HG03039 (cell line): ENCODE measurements around the gene C2orf49.
"Not testable (repeated sequence)": the region's sequence is repeated elsewhere in the genome, so short reads cannot be mapped to it uniquely, and the experiment has no call there.

Source experiments
- ATAC-seq: cut with Tn5 transposase; IDR thresholded peaks from one replicate; pipeline ENCODE4 v1.9.1; 2021; ENCODE audit warnings: mild to moderate bottlenecking, moderate library complexity; ENCODE audit not compliant: unreplicated experiment

The C2orf49 gene

DNA sequence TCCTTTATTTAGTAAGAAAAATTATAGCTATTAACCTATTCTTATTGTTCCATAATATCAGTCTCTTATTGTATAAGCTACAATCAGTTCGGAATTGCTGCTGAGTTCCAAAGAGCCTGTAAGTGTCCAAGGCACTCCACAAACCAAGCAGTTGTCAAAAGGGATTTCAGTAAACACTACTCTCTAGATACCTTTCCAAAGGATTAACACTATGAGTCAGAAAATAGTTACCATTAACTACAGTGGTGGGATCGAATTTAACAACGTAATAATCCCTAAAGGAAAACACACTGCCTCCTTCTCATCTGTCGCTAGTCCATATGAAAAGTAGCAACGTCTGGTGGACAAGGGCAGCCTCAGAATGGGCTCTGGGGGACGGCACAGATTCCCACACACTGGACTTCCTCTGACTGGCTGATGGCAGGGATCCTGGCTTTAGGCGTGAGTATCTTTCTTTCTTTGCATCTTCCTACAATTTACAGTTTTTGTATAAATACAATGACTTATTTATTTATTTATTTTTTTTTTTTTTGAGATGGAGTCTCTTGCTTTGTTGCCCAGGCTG, 16.6 kb upstream of the C2orf49 start:
- ATAC-seq: no peak

DNA sequence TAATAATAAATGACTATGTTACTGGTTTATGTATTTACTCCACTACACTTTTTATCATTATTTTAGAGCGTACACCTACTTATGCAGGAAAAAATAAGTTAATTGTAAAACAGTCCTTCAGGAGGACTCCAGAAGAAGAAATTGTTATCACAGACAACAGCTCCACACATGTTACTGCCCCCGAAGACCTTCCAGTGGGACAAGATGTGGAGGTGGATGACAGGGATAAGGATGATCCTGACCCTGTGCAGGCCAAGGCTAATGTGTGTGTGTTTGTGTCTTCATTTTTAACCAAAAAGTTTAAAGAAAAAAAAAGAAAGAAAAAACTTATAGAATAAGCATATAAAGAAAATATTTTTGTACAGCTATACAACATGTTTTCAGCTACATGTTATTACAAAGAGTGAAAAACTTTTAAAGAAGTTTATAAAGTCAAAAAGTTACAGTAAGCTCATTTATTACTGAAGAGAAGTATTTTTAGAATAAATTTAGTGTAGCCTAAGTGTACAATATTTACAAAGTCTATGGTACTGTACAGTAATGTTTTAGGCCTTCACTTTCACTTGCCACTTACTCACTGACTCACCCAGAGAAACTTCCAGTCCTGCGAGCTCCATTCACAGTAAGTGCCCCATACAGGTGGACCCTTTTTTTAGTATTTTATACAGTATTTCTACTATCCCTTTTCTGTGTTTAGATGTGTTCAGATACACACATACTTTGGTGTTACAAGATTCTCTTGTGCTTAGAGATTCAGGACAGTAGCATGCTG, 15.3 kb upstream of the C2orf49 start:
- no peak for ATAC-seq

DNA sequence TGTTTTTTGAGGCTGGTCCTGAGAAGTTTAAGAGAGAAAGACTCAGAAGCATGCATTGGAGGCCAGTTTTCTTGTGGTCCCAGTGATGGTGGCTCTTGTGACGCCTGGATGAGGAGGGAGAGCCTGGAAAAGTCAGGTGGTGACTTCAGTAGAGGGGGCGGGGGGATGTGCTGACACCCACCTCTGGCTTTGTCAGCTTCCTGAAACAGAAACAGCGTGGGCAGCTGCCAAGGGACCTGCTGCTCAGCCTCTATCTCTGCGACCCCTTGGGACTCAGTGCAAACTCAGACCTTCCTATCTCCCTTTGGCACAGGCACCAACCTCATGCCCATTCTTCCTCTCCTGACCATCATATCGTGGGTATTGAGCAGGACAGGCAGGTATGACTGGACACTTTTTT, 14.2 kb upstream of the C2orf49 start:
- no peak for ATAC-seq

DNA sequence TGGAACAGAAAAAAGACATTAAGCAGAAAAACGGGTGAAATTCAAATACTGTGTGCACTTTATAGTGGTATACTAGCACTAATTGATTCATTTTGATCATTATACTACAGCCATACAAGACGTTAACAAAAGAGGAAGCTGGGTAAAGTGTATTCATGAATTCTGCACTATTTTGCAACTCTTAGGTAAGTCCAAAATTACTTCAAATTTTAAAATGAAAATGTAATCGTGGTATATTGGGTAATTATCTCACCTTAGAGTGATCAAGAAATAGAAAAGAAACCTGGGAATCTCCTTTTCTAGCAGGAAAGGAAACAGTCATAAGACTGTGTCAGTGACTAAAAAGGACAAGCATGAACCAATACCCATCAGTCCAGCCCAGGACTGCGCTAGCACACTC, 13.2 kb upstream of the C2orf49 start:
- ATAC-seq: no peak

DNA sequence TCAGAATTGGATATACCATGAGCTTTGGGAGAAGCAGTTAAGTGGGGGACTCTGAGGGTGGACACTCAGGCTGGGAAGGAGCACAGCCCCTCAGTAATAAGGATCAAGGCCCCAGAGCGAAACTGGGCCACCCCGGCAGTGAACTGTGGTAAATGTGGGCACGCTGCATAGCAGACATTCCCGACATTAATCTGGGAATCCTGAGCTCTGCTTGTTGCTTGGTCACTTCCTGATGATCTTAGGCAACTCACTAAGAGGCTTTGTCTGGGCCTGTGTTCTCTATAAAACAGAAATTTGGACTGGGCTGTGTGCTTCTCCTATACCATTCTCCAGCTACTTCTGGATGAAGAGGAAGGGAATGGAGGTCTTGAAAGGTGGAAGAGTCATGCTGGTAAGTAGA, 12.6 kb upstream of the C2orf49 start:
- ATAC-seq: no peak

DNA sequence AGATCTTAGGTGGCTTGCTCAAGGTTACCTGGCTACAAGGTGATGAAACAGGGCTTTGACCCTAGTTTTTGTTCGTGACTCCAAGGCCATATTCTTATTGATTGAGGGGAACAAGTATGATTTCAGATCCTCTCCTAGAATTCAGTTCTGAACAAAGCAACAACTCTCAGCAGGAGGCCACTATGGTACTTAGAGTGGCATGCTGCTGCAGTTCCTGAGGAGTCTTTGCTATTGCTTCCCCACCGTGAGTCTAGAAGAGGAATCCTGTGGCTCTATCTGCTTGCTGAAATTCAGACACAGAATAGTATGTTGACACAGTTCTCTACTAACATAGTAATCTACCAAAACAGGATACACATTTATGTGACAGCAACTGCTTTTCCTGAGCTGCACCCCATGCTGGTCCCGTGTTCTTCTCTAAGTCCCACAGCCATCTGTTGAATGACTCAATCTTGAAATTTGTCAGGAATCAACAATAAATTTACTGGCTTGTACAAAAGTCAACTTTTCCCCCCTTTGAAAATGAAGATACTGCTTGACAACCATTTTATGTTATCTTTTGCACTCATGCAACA, 11.9 kb upstream of the C2orf49 start:
- ATAC-seq: no peak

DNA sequence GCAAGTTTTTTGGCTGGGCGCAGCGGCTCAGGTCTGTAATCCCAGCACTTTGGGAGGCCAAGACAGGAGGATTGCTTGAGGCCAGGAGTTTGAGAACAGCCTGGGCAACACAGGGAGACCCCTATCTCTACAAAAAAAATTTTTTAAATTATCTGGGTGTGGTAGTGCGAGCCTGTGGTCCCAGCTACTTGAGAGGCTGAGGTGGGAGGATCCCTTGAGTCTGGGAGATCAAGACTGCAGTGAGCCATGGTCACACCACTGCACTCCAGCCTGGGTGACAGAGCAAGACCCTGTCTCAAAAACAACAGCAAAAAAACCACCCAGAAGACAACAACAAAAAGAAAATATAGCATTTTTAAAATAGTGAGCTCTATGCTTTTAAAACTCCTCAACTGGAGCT, 10.1 kb upstream of the C2orf49 start:
- ATAC-seq: not testable (repeated sequence)

DNA sequence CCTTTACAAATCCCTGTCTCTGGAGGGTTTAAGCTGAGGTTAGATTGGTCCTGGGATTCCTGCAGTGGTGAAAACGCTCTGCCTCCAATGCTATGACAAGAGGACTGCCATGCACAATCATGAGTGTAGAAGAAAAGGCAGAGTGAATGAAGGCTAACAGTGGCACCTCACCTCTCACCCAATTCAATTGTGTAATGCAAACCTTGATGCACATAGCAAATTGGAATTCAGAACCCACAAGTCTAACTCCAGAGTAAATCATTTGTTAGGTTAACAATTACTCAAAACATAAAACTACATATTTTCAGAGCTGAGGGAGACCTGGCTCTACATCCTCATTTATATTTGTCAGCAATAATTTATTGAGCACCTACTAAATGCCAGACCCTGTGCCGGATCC, 9.7 kb upstream of the C2orf49 start:
- ATAC-seq: no peak

DNA sequence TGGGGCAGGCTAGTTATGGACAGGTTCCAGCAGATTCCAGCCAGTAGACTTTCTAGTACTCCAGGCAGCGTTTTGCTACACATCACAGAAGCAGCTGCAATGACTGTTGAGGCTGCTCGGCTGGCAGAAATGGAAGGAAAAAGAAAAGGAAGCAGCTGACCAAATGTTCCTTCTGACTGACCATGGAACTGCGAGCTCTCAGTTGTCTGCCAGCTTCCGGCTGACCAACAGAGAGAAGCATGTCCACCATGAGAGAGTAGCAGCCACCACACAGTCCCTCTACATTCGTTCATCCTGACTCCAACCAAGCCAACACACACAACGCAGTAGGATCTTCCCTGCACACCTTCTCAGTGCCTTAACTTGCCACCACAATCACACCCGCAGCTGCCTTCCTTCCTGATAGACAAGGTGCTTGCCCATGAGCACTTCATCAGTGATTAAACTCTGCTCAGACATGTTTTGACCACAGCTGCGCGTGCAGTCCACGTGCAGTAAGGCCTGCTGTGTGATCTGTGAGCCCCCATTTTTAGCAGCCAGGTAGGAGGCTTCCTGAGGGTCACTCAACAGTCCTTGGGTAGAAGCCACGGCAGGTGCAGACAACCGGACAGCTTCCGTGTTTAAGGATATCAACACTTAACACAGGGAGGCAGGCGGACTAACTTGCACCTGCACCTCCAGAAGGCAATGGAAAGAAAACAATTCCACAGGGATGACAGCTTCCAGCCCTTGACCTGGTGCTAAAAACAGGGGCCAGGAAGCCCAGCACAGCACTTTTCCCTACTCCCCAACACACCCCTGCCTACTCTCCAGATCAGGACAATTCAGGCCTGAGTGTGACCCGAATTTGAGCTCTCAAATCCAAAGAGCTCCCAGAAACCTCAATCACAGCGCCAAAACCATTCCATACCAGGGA, 8.8 kb upstream of the C2orf49 start:
- no peak for ATAC-seq

DNA sequence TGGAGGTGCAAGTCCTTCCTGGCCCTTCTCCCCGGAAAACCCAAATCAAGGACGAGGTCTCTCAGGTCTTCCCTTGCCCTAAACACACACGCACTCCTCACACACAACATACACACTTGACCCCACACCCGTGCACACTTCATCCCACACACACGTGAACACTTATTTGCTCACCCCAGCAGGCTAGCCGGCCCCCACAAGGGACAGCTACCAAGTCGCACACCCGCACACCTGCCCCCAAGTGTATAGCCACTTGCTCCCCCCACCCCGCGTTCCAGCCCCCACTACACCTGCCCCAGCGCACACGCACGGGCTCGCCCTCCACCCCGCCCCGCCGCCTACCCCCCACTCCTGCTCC, 8.2 kb upstream of the C2orf49 start:
- peak; percentile 7 for ATAC-seq

DNA sequence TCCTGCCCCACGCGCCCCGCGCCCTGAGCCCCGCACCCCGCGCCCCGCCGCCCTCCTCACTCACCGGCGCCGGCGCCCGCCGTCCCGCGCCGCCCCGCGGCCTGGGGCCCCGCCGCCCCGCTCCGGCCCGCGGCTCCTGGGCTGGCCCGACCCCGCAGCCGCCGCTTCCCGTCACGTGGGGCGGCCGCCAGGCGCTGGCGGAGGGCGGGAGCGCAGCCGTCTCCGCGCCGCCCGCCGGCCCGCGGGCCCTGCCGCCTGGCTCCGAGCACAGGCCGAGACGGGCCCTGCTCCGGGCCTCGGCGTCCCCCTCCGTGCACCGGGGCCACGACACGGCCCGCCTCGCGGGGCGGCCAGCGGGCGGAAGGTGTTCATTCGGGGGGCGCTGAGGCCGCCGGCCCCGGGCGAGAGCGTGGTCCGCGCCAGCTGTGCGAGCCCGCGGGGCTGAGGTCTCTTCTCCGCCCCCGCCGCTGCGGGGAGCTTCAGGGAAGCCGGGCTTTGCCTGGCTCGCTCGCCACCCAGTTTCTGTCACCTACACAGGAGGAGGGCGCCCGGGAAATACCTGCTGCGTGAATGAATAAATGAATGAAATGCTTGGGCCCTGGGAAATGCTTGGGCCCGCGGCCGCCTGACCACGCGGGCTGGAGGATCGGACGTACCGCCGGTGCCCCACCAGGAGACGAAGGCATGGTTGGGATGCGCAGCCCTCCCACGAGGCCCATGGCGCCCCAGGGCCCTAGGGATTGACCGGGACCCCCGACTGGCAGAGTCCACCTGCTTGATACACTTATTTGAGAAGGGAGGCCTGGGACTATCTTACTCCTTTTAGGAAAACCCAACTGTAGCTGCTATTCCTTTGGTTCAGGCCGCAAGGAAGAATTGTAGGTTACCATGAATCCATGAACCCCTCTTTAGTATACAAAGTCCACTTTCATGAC, 7.5 kb upstream of the C2orf49 start, which contains the start of gene TGFBRAP1:
Gene TGFBRAP1, minus strand, starts transcription at position 175 of the 935 bp plus-strand sequence. CDS start 21,434 bp downstream, outside the sequence.
- peak; percentile 81 for ATAC-seq

DNA sequence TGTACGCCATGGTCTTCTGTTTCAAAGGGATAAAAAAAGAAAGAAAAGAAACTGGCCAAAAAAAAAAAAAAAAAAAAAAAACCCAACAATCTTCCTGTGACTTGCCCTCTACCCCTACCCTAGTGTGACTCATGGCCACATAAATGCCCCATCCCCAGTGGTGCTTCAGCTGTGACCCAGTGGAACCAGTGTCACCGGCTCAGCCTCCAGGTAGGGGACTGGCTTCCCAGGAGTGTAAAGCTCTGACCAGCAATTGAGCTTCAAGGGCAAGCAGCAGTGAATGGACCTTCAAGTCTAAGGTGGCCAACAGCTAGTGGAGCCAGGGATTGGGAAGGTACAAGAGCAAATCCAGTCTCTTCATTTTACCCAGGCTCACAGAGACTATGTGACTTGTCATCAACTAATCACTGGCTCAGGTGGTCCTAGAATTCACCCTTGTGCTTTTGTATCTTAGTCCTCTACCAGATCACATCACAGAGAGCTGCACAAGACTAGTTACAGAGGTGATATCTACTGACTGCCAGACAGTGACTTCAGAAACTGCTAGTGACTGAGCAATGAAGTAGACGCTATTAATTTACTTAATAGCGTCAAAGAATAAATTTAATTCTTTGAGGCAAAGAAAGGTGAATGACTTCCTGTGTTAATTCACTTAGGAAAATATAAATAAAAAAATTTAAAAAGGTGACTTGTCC, 6.5 kb upstream of the C2orf49 start:
- ATAC-seq: no peak

DNA sequence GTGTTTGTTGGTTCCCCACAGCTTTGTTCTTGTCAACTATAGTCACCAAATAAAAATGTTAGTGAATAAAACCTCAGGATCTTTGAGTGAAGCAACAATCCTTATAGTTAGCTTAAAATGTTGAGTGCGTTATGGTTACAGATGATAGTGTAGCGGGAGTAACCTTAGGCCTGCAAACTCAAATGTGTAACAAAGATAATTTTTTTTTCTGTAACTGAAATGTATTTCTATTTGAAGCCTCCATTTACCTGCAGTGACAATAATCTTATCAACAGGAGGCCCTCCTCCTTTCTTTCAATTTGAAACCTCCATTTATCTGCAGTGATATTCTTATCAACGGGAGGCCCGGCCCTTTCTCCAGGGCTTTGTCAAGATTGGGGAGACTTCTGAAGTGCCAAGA, 3.1 kb upstream of the C2orf49 start:
- ATAC-seq: no peak

DNA sequence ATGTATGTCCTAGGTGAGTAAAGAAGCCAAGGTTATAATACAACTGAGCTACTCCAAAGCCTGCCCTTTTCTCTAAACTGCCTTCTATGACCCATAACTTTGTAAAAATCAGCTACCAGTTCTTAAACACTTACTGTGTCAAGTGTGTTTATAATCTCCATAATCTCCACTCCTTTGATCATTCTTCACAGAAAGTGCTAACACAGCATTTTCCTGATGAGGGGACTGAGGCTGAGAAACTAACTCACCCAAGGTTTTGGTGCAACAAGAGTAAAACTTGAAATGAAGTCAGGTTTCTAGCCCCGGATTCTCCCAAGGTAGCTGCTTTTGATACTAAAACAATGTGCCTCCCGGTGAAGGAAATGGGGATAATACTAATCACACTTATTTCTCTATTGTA, 1.9 kb upstream of the C2orf49 start:
- ATAC-seq: no peak

DNA sequence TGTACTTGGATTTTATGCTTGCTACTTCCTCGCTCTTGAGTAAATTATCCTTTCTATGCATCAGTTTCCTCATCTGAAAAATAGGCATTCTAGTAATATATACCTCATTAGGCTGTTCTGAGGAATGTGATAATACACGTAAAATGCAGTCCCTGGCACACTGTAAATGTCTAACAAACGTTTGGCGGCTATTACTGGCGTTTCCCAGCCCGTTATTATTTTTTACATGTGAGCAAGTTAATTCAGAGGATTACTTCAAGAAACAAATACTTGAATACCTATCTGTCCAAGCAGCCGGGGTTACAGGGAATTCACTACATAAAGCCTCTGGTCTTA, 586 bp upstream of the C2orf49 start:
- ATAC-seq: no peak

DNA sequence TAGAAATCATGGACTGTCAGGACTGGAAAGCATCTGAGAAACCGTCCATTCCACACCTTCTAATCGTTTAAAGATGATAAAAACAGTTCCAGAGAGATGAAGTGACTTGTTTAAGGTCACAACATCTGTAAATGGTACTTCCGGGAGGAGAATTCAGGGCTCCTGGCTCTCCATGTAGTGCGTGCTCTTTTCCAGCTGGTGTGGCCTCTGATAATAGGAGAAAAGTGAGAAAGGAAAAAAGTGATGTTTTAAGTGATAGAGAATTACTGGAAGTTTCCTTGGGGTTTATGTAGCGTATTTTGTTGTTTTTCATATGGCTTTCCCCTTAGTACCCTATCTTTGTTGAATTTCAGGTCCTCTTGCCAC, 663 bp downstream of the C2orf49 start:
- peak; percentile 15 for ATAC-seq

DNA sequence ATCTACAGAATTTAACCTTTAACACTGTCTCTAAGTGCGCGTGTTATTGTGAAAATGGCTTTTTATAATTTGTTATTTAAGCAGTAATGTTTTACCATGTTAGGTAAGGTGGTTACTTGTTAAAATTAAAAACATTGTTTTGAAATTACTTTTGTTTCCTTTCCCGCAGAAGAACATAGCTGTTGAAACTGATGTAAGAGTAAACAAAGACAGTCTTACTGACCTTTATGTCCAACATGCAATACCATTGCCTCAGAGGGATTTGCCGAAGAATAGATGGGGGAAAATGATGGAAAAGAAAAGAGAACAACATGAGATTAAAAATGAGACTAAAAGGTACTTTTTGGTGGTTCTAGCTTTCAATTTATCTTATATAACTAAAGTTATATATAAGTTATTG, 2.1 kb downstream of the C2orf49 start:
- no peak for ATAC-seq

DNA sequence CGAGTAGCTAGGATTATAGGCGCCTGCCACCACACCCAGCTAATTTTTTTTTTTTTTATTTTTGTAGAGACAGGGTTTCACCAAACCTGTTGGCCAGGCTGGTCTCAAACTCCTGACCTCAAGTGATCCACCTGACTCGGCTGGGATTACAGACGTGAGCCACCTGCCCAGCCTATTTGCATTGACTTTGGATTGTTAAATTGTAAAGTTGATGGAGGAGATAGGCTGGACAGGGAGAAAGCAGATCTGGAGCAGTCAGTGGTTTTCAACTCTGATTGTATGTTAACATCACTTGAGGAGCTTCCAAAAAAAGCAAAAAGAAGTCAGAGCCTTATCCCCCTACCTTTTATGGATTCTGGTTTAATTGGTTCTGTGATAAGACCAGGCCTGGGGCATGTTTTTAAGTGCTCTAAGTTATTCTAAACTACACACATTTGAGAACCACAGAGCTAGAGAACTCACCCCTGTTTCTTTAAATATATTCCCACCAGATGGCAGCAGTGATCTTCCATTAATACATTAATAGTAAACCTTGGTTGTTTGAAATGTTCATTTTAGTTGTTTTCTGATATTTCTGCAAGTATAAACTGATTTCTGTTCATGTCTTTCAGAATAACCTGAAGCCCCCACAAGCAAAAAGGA, 7.5 kb downstream of the C2orf49 start:
- no peak for ATAC-seq

DNA sequence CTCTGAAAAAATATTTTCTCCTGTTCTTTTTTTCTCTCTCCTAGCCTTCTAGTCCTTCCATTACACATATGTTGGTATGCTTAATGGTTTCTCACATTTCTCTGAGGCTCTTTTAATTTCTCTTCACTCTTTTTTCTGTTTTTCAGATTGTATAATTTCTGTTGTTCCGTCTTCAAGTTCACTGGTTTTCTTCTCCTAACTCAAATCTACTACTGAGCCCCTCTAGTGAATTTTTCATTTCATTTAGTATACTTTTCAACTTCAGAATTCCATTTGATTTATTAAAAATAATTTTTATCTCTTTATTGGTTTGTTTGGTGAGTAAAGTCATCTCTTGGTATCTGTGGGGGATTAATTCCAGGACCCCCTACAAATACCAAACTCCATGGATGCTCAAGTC, 19.8 kb downstream of the C2orf49 start:
- no peak for ATAC-seq
